ENCODE measurements around the gene COX20. TPM values are rescaled to one million over a fixed set of nuclear protein-coding genes. Genes with fewer than 3 reads are reported as not detected.

The COX20 gene
- total RNA-seq, 2 experiments from 2014 or later = 31.3 to 33.6 TPM

- ATAC-seq (no peak), DNase-seq (no peak)
- no peaks in the 10 kb centered on the region for H3K36me3 Mint-ChIP-seq (ENCODE audit: low read depth)
- peaks cover 5% of the 10 kb centered on the region for H3K27me3 Mint-ChIP-seq (ENCODE audit: low read depth)
- ChIA-PET CTCF (interaction anchor here (0.7 to 9.7 kb wide), 21 partner anchors 11 to 249 kb away, joined by 3 to 102 read pairs (median 4); partner anchors contain the start of gene HNRNPU), POLR2A (interaction anchor here (1.1 kb wide), 1 partner anchor 34 kb away, joined by 3 read pairs; the partner anchor contains the start of gene COX20)
- no peaks in the 10 kb centered on the region for H3K9me3 Mint-ChIP-seq (ENCODE audit: insufficient read depth)
- H3K4me3 Mint-ChIP-seq = no peak overlapping the region
- H3K4me1 Mint-ChIP-seq (ENCODE audit: low read depth) = peaks cover 5% of the 10 kb centered on the region
- no peak overlapping the region for H3K27ac Mint-ChIP-seq
Observed at GRCh38 chr1:244802041-244802440, 33.4 kb upstream of the COX20 start.

DNA sequence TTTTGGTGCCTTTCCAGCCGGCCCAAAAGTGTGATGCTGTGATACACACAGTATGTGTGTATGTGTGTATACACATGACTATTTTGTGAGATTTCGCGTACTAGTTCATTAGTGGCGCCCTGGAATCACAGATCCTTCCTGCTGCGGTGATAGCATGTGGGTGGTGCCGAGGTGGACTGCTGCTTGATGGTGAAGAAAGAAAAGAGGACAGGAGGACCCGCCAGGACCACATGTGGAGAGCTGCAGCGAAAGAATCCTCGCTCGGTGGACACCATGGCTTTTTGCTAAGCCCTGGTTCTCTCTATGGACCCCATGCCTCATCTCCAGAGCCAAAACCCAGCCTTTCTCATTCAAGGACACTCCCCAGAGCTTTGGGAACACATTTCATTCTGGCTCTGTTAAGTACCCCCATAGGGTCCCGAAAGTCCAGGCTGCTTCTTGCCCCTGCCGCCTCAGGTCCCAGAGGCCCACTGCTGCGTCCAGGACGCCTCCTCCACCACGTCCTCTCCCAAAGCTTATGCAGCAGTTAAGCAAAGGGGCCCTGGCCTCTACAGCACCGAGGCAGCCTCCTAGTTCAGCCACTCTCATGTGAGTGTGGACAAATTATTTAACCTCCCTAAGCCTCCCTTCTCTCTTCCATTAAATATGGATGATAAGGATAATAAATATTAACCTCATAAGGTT lies 32.8 kb upstream of the COX20 start:
- ChIA-PET CTCF (interaction anchor here (0.7 to 9.7 kb wide), 6 partner anchors 27 to 240 kb away, joined by 3 to 102 read pairs (median 14); partner anchors contain the start of gene HNRNPU), POLR2A (no interaction called here)
- DNase-seq = no peak

GRCh38 chr1:244804841-244805240 lies 30.6 kb upstream of the COX20 start:
- H3K36me3 Mint-ChIP-seq (ENCODE audit: low read depth) = no peaks in the 10 kb centered on the region
- H3K9me3 Mint-ChIP-seq (ENCODE audit: insufficient read depth) = no peaks in the 10 kb centered on the region
- no peak overlapping the region for H3K4me3 Mint-ChIP-seq
- ChIA-PET CTCF (no interaction called here), POLR2A (no interaction called here)
- H3K27ac Mint-ChIP-seq = no peak overlapping the region
- H3K27me3 Mint-ChIP-seq (ENCODE audit: low read depth) = no peaks in the 10 kb centered on the region
- DNase-seq = no peak
- peaks cover 5% of the 10 kb centered on the region for H3K4me1 Mint-ChIP-seq (ENCODE audit: low read depth)
- no peak for ATAC-seq

More for the DNA sequence above, 32.8 kb upstream of the COX20 start:
- Mint-ChIP-seq H3K36me3 (ENCODE audit: low read depth) (no peaks in the 10 kb centered on the region), H3K4me3 (no peak overlapping the region), H3K4me1 (ENCODE audit: low read depth) (peaks cover 5% of the 10 kb centered on the region), H3K27me3 (ENCODE audit: low read depth) (peaks cover 5% of the 10 kb centered on the region), H3K9me3 (ENCODE audit: insufficient read depth) (no peaks in the 10 kb centered on the region), H3K27ac (no peak overlapping the region)
- no peak for ATAC-seq

GRCh38 chr1:244807138-244807537 lies 28.3 kb upstream of the COX20 start:
- CTCF ChIA-PET = no interaction called here
- Mint-ChIP-seq H3K9me3 (ENCODE audit: insufficient read depth) (no peaks in the 10 kb centered on the region), H3K27ac (no peak overlapping the region), H3K4me1 (ENCODE audit: low read depth) (no peaks in the 10 kb centered on the region), H3K4me3 (no peak overlapping the region), H3K36me3 (ENCODE audit: low read depth) (no peaks in the 10 kb centered on the region), H3K27me3 (ENCODE audit: low read depth) (no peaks in the 10 kb centered on the region)
- no peak for ATAC-seq
- DNase-seq = no peak
- POLR2A ChIA-PET = no interaction called here

GRCh38 chr1:244810221-244810620 lies 25.2 kb upstream of the COX20 start:
- peaks cover 6% of the 10 kb centered on the region for H3K4me1 Mint-ChIP-seq (ENCODE audit: low read depth)
- ATAC-seq = no peak
- ChIA-PET CTCF (interaction anchor here (1.1 to 1.6 kb wide), 2 partner anchors 13 to 232 kb away, joined by 3 to 5 read pairs; no protein-coding TSS in a partner anchor), POLR2A (no interaction called here)
- DNase-seq = no peak
- H3K27me3 Mint-ChIP-seq (ENCODE audit: low read depth) = peaks cover 6% of the 10 kb centered on the region
- no peak overlapping the region for H3K27ac Mint-ChIP-seq
- no peak overlapping the region for H3K4me3 Mint-ChIP-seq
- no peaks in the 10 kb centered on the region for H3K36me3 Mint-ChIP-seq (ENCODE audit: low read depth)
- no peaks in the 10 kb centered on the region for H3K9me3 Mint-ChIP-seq (ENCODE audit: insufficient read depth)

DNA sequence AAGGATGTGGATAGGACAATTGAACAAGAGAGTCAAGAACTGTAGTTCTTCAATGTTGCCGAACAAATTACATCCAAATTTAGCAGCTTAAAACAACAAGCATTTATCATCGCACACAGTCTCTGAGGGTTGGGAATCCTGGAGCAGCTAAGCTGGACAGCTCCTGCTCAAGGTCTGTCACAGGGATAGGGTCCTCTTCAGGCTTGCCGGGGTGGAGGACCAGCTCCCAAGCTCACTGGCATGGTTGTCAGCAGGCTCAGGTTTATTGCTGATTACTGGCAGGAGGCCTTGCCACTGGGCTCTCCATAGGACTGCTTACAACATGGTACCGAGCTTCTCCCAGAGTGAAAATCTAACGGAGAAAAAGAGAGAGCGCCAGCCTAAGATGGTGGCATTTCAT lies 22.1 kb upstream of the COX20 start:
- no peak overlapping the region for H3K27ac Mint-ChIP-seq
- ChIA-PET CTCF (interaction anchor here (1.4 to 2.1 kb wide), 4 partner anchors 12 to 229 kb away, joined by 4 to 7 read pairs (median 6); no protein-coding TSS in a partner anchor), POLR2A (interaction anchor here (0.5 kb wide), 1 partner anchor 346 kb away, joined by 4 read pairs; no protein-coding TSS in a partner anchor)
- H3K9me3 Mint-ChIP-seq (ENCODE audit: insufficient read depth) = no peaks in the 10 kb centered on the region
- H3K4me1 Mint-ChIP-seq (ENCODE audit: low read depth) = peaks cover 6% of the 10 kb centered on the region
- H3K27me3 Mint-ChIP-seq (ENCODE audit: low read depth) = peaks cover 9% of the 10 kb centered on the region
- no peak for ATAC-seq
- no peaks in the 10 kb centered on the region for H3K36me3 Mint-ChIP-seq (ENCODE audit: low read depth)
- no peak overlapping the region for H3K4me3 Mint-ChIP-seq
- DNase-seq = no peak

- Mint-ChIP-seq H3K36me3 (ENCODE audit: low read depth) (no peaks in the 10 kb centered on the region), H3K27me3 (ENCODE audit: low read depth) (peaks cover 9% of the 10 kb centered on the region), H3K4me3 (no peak overlapping the region), H3K9me3 (ENCODE audit: insufficient read depth) (no peaks in the 10 kb centered on the region), H3K27ac (no peak overlapping the region), H3K4me1 (ENCODE audit: low read depth) (peaks cover 6% of the 10 kb centered on the region)
- no peak for DNase-seq
- ATAC-seq = no peak
- ChIA-PET POLR2A (no interaction called here), CTCF (no interaction called here)
Observed at GRCh38 chr1:244815600-244816099, 19.8 kb upstream of the COX20 start.

DNA sequence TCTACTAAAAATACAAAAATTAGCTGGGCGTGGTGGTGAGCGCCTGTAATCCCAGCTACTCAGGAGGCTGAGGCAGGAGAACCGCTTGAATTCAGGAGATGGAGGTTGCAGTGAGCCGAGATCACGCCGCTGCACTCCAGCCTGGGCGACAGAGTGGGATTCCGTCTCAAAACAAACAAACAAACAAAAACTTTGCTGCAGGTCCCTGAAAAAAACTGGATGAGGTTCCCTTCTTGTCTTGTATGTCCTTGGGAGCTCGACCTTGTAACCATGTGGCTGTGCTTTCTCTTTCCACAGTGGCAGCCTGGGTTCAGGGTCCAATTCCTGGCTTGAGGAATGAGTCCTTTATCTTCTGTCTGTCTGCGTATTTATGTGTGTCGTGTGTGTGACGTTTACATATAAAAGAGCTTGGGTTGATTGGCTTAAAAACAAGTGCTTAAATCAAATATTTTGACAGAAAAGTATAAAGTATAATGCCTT lies 18.0 kb upstream of the COX20 start:
- ChIA-PET CTCF (interaction anchor here (1.8 kb wide), 1 partner anchor 16 kb away, joined by 4 read pairs; no protein-coding TSS in a partner anchor), POLR2A (no interaction called here)
- Mint-ChIP-seq H3K36me3 (ENCODE audit: low read depth) (no peaks in the 10 kb centered on the region), H3K27ac (no peak overlapping the region), H3K27me3 (ENCODE audit: low read depth) (peaks cover 9% of the 10 kb centered on the region), H3K4me1 (ENCODE audit: low read depth) (peaks cover 6% of the 10 kb centered on the region), H3K4me3 (no peak overlapping the region), H3K9me3 (ENCODE audit: insufficient read depth) (no peaks in the 10 kb centered on the region)
- DNase-seq (no peak), ATAC-seq (no peak)

DNA sequence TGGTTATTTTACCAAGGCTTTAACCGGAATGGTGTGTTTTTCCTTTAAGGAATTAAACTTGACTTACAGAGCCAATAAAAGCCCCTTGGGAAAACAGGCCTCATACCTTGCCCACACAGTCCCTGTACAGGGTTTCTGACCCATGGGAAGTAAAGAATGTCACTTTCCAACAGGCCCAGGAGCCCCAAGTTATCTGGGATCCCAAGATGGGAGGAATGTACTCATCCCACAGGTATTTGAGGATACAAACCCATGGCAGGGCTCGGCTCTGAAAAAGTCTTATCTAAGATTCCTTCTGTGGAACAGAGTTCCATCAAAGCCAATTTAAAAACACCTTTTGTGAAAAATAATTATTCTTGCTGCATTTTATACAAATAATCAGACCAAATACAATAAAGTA lies 15.3 kb upstream of the COX20 start:
- ChIA-PET CTCF (interaction anchor here (1.5 kb wide), 1 partner anchor 222 kb away, joined by 5 read pairs; no protein-coding TSS in a partner anchor), POLR2A (no interaction called here)
- Mint-ChIP-seq H3K4me3 (no peak overlapping the region), H3K4me1 (ENCODE audit: low read depth) (no peaks in the 10 kb centered on the region), H3K27ac (no peak overlapping the region), H3K9me3 (ENCODE audit: insufficient read depth) (no peaks in the 10 kb centered on the region), H3K27me3 (ENCODE audit: low read depth) (peaks cover 6% of the 10 kb centered on the region), H3K36me3 (ENCODE audit: low read depth) (no peaks in the 10 kb centered on the region)
- no peak for DNase-seq
- ATAC-seq = no peak

- CTCF ChIA-PET = no interaction called here
- no peaks in the 10 kb centered on the region for H3K9me3 Mint-ChIP-seq (ENCODE audit: insufficient read depth)
- no peak for ATAC-seq
- POLR2A ChIA-PET = no interaction called here
- no peaks in the 10 kb centered on the region for H3K36me3 Mint-ChIP-seq (ENCODE audit: low read depth)
- H3K27ac Mint-ChIP-seq = no peak overlapping the region
- no peak for DNase-seq
- H3K4me1 Mint-ChIP-seq (ENCODE audit: low read depth) = no peaks in the 10 kb centered on the region
- no peak overlapping the region for H3K4me3 Mint-ChIP-seq
- peaks cover 6% of the 10 kb centered on the region for H3K27me3 Mint-ChIP-seq (ENCODE audit: low read depth)
Observed at GRCh38 chr1:244821134-244821533, 14.3 kb upstream of the COX20 start.

DNA sequence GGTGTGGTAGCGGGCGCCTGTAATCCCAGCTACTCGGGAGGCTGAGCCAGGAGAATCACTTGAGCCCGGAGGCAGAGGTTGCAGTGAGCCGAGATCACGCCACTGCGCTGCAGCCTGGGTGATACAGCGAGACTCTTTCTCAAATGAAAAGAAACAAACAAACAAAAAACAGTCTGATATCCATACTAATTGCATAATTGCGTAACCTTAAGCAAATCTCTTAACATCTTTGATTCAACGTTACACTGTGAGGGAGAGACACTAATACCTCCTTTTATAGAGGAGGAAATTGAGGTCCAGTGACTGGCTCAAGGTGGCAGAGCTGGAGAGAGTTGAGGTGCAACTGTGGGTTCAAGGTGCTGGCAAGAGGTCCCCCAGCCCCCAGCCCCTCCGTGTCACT lies 12.6 kb upstream of the COX20 start:
- no peak for ATAC-seq
- Mint-ChIP-seq H3K9me3 (ENCODE audit: insufficient read depth) (no peaks in the 10 kb centered on the region), H3K27me3 (ENCODE audit: low read depth) (peaks cover 4% of the 10 kb centered on the region), H3K4me1 (ENCODE audit: low read depth) (no peaks in the 10 kb centered on the region), H3K4me3 (no peak overlapping the region), H3K36me3 (ENCODE audit: low read depth) (no peaks in the 10 kb centered on the region), H3K27ac (no peak overlapping the region)
- ChIA-PET CTCF (no interaction called here), POLR2A (no interaction called here)
- DNase-seq = no peak

DNA sequence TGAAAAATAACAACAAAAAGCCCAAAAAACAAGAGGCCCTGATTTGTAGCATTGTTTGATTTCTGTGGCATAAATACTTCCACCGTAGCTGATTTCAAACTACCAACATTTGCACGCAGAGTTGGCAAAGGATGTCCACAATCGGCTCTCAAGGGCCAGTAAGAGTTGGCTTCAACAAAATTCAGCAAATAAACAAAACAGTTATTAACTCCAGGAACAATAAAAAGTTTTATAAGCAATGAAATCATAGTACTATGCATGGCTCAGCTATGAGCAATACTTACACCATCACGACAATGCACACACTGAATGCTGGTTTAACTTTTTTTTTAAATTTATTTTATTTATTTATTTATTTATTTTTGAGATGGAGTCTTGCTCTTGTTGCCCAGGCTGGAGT lies 8.7 kb upstream of the COX20 start:
- ATAC-seq (no peak), DNase-seq (no peak)
- no peak overlapping the region for H3K4me3 Mint-ChIP-seq
- POLR2A ChIA-PET = no interaction called here
- H3K9me3 Mint-ChIP-seq (ENCODE audit: insufficient read depth) = no peaks in the 10 kb centered on the region
- H3K36me3 Mint-ChIP-seq (ENCODE audit: low read depth) = no peaks in the 10 kb centered on the region
- peaks cover 4% of the 10 kb centered on the region for H3K27me3 Mint-ChIP-seq (ENCODE audit: low read depth)
- CTCF ChIA-PET = interaction anchor here (1.5 kb wide), 1 partner anchor 216 kb away, joined by 8 read pairs; no protein-coding TSS in a partner anchor
- H3K27ac Mint-ChIP-seq = no peak overlapping the region
- H3K4me1 Mint-ChIP-seq (ENCODE audit: low read depth) = no peaks in the 10 kb centered on the region

Measured in activated CD8-positive, alpha-beta T cell treated with anti-CD3 and anti-CD28 coated beads, Interleukin-2, amount 10 ng/mL, durations not matched to agents 7 days and 5 days (primary cell).